Measurements from ENCODE around the gene SORCS1.

DNA sequence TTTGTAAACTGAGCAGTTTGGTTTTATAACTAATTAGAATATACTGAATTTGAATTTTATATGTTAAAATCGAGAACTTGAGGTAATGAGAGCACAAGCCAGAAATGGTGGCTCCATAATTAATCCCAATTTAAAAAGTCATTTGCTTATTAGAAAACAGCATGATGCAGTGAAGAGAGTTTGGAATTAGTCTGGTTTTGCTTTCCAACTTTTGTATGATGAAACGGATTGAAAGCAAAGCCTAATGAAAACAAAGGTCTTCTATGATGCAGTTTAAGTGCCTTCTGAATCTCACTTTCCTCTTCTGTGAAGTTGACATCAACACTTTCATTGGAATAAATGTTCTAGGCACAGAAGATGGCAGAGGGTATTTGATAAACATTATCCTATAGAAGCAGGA, 89.4 kb downstream of the SORCS1 start:
- TF ChIP-seq, protein P1, sequence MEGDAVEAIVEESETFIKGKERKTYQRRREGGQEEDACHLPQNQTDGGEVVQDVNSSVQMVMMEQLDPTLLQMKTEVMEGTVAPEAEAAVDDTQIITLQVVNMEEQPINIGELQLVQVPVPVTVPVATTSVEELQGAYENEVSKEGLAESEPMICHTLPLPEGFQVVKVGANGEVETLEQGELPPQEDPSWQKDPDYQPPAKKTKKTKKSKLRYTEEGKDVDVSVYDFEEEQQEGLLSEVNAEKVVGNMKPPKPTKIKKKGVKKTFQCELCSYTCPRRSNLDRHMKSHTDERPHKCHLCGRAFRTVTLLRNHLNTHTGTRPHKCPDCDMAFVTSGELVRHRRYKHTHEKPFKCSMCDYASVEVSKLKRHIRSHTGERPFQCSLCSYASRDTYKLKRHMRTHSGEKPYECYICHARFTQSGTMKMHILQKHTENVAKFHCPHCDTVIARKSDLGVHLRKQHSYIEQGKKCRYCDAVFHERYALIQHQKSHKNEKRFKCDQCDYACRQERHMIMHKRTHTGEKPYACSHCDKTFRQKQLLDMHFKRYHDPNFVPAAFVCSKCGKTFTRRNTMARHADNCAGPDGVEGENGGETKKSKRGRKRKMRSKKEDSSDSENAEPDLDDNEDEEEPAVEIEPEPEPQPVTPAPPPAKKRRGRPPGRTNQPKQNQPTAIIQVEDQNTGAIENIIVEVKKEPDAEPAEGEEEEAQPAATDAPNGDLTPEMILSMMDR (IDR thresholded peaks at IDR 0.05): no peak
- no peak for TF ChIP-seq ZFX (IDR thresholded peaks at IDR 0.05; ENCODE audit: borderline replicate concordance)
